Astrocyte (in vitro differentiated cells and primary cell): ENCODE results near the gene AP3M1. TPM values are rescaled to one million over a fixed set of nuclear protein-coding genes. Genes with fewer than 3 reads are reported as not detected.

Source experiments
- DNase-seq: peaks from one replicate; pipeline ENCODE4 v3.0.0-alpha.2; 2010; ENCODE audit warnings: low read depth
- FAIRE-seq: peaks from 2 replicates; lab custom pipeline; 2011; peaks lifted over from hg19 to GRCh38; lab: Jason Lieb, UNC
- H2AFZ ChIP-seq: 2 replicates; pipeline ENCODE4 v1.6.0; 2012; ENCODE audit warnings: low read depth, low read length, inconsistent platforms
- H3K27ac ChIP-seq: 2 replicates; pipeline ENCODE4 v1.5.1; 2011; ENCODE audit warnings: low read depth, low read length, inconsistent platforms
- H3K27me3 ChIP-seq: 2 replicates; pipeline ENCODE4 v1.6.0; 2011; ENCODE audit warnings: low read length, inconsistent platforms; ENCODE audit not compliant: insufficient read depth
- H3K36me3 ChIP-seq: 2 replicates; pipeline ENCODE4 v1.5.1; 2011; ENCODE audit warnings: low read length, inconsistent platforms; ENCODE audit not compliant: insufficient read depth
- H3K4me1 ChIP-seq: 2 replicates; pipeline ENCODE4 v1.5.1; 2011; ENCODE audit warnings: low read length, inconsistent platforms; ENCODE audit not compliant: insufficient read depth
- H3K4me2 ChIP-seq: 2 replicates; pipeline ENCODE4 v1.6.0; 2012; ENCODE audit warnings: low read length, inconsistent platforms
- H3K4me3 ChIP-seq: 2 replicates; pipeline ENCODE4 v1.5.1; 2011; ENCODE audit warnings: low read depth, mild to moderate bottlenecking, low read length, inconsistent platforms; ENCODE audit not compliant: insufficient read depth
- H3K79me2 ChIP-seq: 2 replicates; pipeline ENCODE4 v1.6.0; 2012; ENCODE audit warnings: mild to moderate bottlenecking, low read length, inconsistent platforms; ENCODE audit not compliant: insufficient read depth
- H3K9ac ChIP-seq: 2 replicates; pipeline ENCODE4 v1.6.0; 2012; ENCODE audit warnings: mild to moderate bottlenecking, low read length, inconsistent platforms
- H3K9me3 ChIP-seq: 2 replicates; pipeline ENCODE4 v1.5.1; 2012; ENCODE audit warnings: low read depth, mild to moderate bottlenecking, low read length, inconsistent platforms; ENCODE audit not compliant: insufficient read depth
- H4K20me1 ChIP-seq: 2 replicates; pipeline ENCODE4 v1.6.0; 2012; ENCODE audit warnings: low read length, inconsistent platforms; ENCODE audit not compliant: insufficient read depth
- H3K27ac Mint-ChIP-seq: one replicate; pipeline ENCODE4 v1.8.0; 2021; ENCODE audit warnings: mild to moderate bottlenecking, mixed read lengths; ENCODE audit not compliant: unreplicated experiment
- H3K27me3 Mint-ChIP-seq: one replicate; pipeline ENCODE4 v1.8.0; 2021; ENCODE audit warnings: low read depth, mixed read lengths; ENCODE audit not compliant: unreplicated experiment
- H3K36me3 Mint-ChIP-seq: one replicate; pipeline ENCODE4 v1.8.0; 2021; ENCODE audit warnings: low read depth, mixed read lengths; ENCODE audit not compliant: unreplicated experiment
- H3K4me1 Mint-ChIP-seq: one replicate; pipeline ENCODE4 v1.8.0; 2021; ENCODE audit warnings: low read depth, mixed read lengths; ENCODE audit not compliant: unreplicated experiment
- H3K4me3 Mint-ChIP-seq: one replicate; pipeline ENCODE4 v1.8.0; 2021; ENCODE audit warnings: mild to moderate bottlenecking, moderate library complexity, mixed read lengths; ENCODE audit not compliant: unreplicated experiment
- H3K9me3 Mint-ChIP-seq: one replicate; pipeline ENCODE4 v1.8.0; 2021; ENCODE audit warnings: mild to moderate bottlenecking, mixed read lengths; ENCODE audit not compliant: unreplicated experiment
- EZH2 ChIP-seq: IDR thresholded peaks from 2 replicates; pipeline ENCODE4 v1.6.1; 2012; ENCODE audit warnings: mild to moderate bottlenecking, low read length, inconsistent platforms; ENCODE audit not compliant: insufficient read depth
- total RNA-seq: library from RNA; stranded (reverse); gene quantifications from 2 replicates; pipeline ENCODE4 v1.2.1, GENCODE V29; 2021
- TF ChIP-seq, protein P1 (sequence below): IDR thresholded peaks from 2 replicates; pipeline ENCODE4 v1.5.1; 2011; ENCODE audit warnings: low read depth, mild to moderate bottlenecking, inconsistent platforms, low read length, moderate library complexity; ENCODE audit not compliant: insufficient read depth

AP3M1 gene
- total RNA-seq, 1 donor from 2014 or later = 50.0 TPM

DNA sequence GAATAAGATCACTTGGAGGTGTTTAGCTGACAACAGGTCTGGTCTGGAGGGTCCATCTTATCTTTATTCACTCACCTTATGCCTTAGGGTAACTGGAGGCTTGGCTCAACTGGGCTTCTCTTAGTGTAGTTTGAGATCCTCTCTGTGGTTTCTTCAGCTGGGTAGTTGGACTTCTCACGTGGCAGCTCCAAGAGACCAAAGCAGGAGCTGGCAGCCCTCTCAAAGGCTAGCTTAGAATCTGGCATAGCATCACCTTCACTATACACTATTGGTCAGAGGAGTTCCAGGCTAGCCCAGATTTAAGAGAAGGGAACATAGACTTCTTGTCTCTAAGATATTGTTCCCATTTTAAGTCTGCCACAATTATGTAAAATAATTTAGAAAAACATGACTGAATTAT is 16.8 kb upstream of the AP3M1 start:
- Mint-ChIP-seq H3K36me3 (no peaks in the 10 kb centered on the region), H3K4me3 (no peak overlapping the region), H3K9me3 (no peaks in the 10 kb centered on the region), H3K4me1 (peaks cover 15% of the 10 kb centered on the region), H3K27me3 (no peaks in the 10 kb centered on the region), H3K27ac (no peak overlapping the region)
- Histone ChIP-seq H3K4me2 (no peak overlapping the region), H2AFZ (no peak overlapping the region), H3K36me3 (no peaks in the 10 kb centered on the region), H3K27me3 (no peaks in the 10 kb centered on the region), H3K9ac (no peak overlapping the region), H3K4me3 (no peak overlapping the region), H3K79me2 (no peaks in the 10 kb centered on the region), H3K4me1 (peaks cover 14% of the 10 kb centered on the region), H3K27ac (no peak overlapping the region), H4K20me1 (no peaks in the 10 kb centered on the region), H3K9me3 (no peaks in the 10 kb centered on the region)
- TF ChIP-seq EZH2 = no peak
- TF ChIP-seq, protein P1, sequence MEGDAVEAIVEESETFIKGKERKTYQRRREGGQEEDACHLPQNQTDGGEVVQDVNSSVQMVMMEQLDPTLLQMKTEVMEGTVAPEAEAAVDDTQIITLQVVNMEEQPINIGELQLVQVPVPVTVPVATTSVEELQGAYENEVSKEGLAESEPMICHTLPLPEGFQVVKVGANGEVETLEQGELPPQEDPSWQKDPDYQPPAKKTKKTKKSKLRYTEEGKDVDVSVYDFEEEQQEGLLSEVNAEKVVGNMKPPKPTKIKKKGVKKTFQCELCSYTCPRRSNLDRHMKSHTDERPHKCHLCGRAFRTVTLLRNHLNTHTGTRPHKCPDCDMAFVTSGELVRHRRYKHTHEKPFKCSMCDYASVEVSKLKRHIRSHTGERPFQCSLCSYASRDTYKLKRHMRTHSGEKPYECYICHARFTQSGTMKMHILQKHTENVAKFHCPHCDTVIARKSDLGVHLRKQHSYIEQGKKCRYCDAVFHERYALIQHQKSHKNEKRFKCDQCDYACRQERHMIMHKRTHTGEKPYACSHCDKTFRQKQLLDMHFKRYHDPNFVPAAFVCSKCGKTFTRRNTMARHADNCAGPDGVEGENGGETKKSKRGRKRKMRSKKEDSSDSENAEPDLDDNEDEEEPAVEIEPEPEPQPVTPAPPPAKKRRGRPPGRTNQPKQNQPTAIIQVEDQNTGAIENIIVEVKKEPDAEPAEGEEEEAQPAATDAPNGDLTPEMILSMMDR = no peak
- FAIRE-seq = no peak
- no peak for DNase-seq

DNA sequence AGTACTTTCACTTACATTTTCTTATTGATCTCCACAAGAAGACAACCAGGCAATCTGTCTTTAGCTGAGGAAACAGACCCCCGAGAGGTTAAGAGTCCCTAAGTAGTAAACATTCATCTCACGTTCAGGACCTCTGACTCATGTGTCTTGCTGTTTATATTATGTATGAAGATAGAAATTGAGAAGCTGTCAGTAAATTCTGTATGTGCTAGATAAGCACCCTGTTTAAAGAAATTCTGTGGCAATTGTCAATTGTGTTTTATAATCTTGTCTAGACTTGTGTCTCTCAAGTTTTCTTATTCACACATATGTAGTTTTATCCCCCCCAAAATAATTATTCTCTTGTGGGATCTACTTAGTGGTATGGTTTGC is 14.9 kb upstream of the AP3M1 start:
- Histone ChIP-seq H3K4me3 (no peak overlapping the region), H3K9me3 (no peaks in the 10 kb centered on the region), H4K20me1 (no peaks in the 10 kb centered on the region), H3K27ac (no peak overlapping the region), H3K36me3 (no peaks in the 10 kb centered on the region), H3K9ac (no peak overlapping the region), H3K27me3 (no peaks in the 10 kb centered on the region), H2AFZ (no peak overlapping the region), H3K4me2 (peak overlapping the region; percentile 34), H3K79me2 (no peaks in the 10 kb centered on the region), H3K4me1 (peaks cover 14% of the 10 kb centered on the region)
- DNase-seq = no peak
- Mint-ChIP-seq H3K27ac (peak overlapping the region; percentile 66), H3K4me1 (peaks cover 15% of the 10 kb centered on the region), H3K27me3 (no peaks in the 10 kb centered on the region), H3K36me3 (no peaks in the 10 kb centered on the region), H3K9me3 (no peaks in the 10 kb centered on the region), H3K4me3 (no peak overlapping the region)
- TF ChIP-seq EZH2 = no peak
- TF ChIP-seq, protein P1 = no peak
- no peak for FAIRE-seq

DNA sequence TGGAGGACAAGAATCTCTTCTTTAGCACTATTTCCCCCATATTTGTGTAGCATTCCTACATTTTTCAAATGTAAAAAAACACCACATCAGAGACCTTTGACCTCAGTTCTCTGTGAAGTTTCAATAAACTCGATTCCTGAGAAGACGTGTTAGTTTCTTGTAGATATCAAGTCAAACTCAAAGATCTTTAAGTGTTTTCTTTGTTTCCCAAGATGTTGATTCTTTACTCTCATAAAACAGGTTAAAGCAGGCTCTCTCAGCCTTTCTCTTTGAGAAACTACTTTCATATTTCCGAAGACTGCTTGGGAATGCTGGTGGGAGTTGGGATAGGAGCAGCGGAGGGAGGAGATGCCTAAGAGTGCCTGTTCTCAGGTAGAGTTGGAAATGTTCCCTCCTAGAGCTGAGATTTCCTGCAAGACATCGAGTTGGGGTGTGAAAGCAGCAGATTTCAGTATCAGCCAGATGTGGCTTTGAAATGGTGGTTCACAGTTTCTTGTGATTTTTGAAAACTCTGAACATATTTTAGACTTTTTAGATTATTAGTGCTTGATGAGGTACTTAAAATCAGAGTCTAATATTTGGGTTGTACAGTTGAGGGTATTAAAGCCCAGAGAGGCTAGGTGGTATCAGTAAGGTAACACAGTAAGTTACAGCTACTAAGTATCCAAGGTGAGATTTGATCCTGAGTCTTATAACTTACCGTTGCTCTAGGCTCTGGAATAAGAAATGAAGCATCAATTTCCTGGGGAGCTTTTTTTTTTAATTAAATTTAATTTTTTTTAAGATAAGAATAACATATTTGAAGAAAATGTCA is 14.3 kb upstream of the AP3M1 start:
- H3K9me3 Mint-ChIP-seq = no peaks in the 10 kb centered on the region
- peak overlapping the region; percentile 48 for H3K27ac ChIP-seq
- H2AFZ ChIP-seq = no peak overlapping the region
- peak overlapping the region; percentile 92 for H3K27ac Mint-ChIP-seq
- DNase-seq (no peak), FAIRE-seq (no peak)
- H3K27me3 Mint-ChIP-seq = no peaks in the 10 kb centered on the region
- peaks cover 14% of the 10 kb centered on the region for H3K4me1 ChIP-seq
- no peaks in the 10 kb centered on the region for H3K36me3 Mint-ChIP-seq
- peaks cover 15% of the 10 kb centered on the region for H3K4me1 Mint-ChIP-seq
- peak overlapping the region; percentile 74 for H3K4me2 ChIP-seq
- H3K79me2 ChIP-seq = no peaks in the 10 kb centered on the region
- no peaks in the 10 kb centered on the region for H3K36me3 ChIP-seq
- H3K9me3 ChIP-seq = no peaks in the 10 kb centered on the region
- TF ChIP-seq, protein P1 = no peak
- no peak for TF ChIP-seq EZH2
- H3K9ac ChIP-seq = peak overlapping the region; percentile 34
- H3K27me3 ChIP-seq = no peaks in the 10 kb centered on the region
- no peak overlapping the region for H3K4me3 ChIP-seq
- H3K4me3 Mint-ChIP-seq = no peak overlapping the region
- H4K20me1 ChIP-seq = no peaks in the 10 kb centered on the region
